ENCODE data around the gene VSTM2B.
"Not testable (repeated sequence)": the region's sequence is repeated elsewhere in the genome, so short reads cannot be mapped to it uniquely, and the experiment has no call there.

The VSTM2B gene

DNA sequence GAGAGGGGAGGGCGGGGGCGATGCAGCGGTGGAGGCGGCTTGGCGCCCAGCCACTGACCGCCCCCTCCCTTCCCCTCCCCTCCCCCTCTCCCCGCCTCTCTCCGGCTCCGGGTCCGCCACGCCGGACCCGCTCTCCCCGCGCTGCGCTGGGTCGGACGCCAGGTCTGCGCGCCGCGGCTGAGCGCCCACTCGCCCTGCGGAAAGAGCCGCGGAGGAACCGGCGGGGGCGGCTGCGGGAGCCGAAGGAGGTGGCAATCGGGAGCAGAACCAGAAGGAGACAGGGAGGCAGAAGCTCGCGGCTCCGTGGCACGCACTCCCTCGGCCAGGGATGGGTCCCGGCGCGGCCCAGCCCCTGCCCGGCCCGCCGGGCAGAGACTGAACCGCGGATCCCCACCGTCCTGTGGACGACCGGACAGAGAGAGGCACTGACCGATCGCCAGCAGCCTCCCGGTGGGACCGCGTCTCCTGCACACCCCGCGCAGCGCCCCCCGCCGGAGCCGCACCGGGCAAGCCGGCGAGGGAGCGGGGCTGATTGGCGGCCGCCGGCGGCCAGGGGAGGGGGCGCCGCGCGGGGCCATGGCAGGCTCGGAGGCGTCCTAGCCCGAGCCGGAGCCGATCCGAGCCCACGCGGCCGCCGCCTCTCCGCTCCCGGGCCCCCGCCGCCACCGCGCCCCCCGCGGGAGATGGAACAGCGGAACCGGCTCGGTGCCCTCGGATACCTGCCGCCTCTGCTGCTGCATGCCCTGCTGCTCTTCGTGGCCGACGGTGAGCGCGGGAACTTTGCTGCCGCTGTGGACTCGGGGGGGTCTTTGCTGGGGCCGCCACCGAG, at the start of gene VSTM2B:
VSTM2B (plus strand) TSS at position 94 of the 829 bp plus-strand sequence; CDS start at position 684, 590 bp downstream.
- DNase-seq: no peak

DNA sequence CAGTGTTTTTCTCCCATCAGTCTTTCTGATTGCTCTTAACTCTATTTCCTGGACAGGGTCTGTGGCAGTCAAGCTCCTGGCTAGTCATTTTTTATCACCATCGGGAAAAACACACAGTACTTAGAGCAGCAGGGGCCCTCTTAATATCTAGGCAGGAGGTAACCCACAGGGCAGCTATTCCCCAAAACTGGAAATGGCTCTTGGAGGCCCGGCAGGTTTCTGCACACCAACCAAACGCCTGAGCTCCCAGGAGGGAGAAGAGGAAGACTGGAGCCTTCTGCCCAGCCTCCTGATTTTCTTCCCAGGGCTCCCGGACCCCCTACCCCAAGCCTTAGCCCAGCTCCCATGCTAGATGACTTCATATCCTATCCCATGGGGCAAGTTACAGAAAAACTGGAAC, 49.3 kb upstream of the VSTM2B start:
- no peak for DNase-seq

DNA sequence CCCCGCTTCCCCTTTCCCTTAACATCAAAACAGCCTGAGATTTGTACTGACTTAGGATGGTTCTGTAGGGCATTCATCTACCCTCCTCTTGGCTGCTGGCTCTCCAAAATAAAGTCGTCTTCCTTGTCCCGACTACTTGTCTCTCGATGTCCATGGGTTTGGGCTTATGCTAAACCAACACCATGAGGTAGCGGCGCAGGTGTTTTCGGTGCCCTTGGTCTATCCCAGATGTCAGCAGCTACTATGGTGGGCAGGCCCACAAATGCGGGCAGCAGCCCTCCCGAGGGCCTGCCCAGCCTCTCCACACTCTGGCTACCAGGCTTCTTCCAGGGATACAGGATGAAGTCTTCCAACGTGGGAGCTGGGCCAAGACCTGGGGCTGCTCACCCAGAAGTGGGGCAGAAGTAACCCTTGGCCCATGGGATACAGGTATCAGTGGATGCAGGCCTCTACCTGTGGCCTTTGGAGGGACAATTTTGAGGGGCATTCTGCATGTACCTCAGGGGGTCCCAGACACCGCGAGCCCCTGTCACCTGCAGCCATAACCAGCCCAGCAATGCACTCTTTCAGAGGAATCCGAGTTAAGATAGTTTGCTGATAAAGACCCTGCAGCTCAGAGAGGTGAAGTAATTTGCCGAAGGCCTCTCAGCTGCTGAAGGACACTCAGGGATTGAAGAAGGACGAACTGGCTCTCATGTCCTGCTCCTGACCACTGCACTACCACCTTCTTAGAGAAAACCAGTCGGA, 47.8 kb upstream of the VSTM2B start:
- DNase-seq: no peak

DNA sequence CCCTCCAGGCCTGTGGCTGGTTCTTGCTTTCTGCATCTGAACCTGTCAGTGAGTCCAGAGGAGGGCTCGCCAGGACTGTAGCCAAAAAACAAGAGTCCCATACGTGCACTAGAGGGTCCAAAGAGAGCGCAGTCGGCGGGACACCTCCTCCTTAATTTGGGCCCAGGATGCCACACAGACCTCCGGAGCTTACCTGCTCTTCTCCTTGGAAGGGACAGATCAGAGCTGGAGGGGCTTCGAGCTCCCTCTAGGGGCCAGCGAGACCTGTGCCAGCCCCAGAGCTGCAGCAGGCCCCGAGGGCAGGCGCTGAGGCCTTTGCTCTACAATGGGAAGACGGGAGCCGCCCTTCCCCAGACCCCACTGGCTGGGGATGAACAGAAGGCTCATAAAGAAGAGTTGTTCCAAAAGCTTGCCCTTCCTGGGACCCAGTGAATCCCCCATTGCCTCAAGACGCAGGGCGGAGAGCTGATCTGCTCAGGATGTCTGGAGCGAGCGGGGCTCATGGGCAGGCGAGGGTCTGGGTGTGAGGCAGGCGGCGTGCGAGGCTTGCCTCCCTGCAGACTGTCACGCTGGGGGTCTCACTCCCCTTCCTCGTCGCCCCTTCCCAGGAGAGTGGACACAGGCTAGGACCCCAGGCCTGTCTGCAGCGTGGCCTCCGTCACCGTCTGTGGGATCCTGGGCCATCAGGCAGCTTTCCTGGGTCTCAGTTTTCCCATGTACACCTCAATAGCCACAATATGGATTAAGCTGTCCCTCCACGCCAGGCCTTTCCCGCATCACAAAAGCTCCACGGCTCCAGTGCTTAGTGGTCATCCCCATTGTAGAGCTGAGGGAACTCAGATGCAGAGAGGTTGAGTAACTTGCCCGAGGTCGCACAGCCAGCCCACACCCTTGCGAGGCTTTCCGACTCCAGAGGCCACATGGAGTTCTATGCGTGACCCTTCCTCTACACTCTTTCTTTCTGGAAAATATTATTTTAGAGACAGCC, 46.9 kb upstream of the VSTM2B start:
- DNase-seq: peak; percentile 39

DNA sequence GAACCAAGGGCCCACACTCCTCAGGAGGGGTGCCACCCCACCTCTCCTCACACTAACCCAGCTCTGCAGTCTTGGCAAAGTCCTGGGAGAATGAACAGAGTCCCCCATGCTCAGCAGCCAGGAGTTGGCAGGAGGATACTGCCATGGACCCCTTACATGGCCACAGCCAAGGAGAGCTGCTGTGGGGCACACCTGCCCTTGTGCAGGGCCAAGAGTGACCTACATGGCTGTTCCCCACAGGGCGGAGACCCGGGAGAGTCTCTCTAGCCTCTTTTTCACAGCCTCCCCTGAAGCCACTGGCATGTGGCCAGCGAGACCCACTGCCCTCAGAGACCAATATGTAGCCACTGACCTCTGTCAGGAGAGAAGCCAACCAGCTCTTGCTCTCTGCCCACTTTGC, 45.9 kb upstream of the VSTM2B start:
- no peak for DNase-seq

DNA sequence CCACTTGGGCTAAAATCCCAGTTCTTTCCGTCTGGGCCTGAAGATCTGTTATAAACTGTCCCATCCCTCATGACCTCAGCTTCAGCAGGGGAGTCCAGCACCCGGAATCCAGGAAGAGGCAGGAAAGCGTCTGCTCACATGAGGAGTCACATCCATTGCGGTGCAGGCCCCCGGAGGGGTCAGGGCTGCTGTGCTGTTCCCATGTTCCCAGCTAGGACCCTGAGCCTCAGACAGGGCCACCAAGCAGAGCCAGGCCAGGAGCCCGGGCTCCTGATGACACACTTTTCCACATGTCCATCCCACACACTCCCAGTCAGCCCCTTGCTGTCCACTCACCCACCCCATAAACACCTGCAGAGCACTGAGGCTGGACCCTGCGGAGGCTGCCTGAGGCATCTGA, 45.3 kb upstream of the VSTM2B start:
- no peak for DNase-seq

DNA sequence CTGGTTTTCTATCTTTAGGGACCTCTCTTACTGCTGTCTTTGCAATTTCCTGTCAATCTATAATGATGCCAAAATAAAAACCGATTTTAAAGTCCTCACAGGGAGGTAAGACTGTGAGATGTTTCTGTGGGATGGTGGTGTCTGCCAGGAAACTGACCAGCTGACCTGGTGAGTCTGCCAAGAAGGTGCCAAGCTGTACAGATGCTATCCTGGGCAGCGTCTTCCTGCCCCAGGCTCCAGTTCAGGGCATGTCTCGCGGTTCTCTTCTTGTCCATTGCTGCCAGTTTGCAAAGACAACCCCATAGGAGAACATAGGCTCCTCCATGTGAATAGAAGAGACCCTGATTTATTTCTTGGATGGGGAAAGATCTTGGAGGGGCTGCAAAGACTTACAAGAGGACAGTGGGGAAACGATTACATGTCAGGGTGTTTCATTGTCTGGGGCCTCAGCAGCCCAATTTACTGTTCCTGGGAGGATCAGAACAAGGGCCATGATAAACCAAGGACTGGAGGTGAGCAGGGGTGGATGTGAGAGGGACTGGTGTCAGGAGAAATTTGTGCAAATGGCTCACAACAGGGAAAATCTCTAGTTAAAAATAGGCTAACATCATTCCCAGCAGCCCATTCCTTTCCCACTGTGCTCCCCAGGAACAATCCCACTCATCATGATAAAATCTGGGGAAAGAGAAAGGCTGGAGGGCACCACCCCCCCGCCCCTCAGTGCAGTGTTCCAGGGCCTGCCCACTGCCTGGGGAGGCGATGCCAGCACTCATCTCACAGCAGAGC, 42.7 kb upstream of the VSTM2B start:
- no peak for DNase-seq

DNA sequence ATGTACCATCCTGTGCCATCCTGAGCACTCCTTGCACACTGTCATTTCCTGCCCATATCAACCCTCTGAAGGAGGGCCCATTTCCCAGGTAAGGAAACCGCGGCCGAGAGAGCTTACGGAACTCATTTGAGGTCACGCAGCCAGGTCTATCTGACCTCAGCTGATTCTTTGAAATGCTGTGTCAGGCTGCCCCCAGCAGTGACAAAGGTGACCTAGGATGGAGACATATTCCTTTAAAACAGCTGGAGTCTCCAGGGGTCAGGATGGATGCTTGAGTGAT, 42.2 kb upstream of the VSTM2B start:
- no peak for DNase-seq

DNA sequence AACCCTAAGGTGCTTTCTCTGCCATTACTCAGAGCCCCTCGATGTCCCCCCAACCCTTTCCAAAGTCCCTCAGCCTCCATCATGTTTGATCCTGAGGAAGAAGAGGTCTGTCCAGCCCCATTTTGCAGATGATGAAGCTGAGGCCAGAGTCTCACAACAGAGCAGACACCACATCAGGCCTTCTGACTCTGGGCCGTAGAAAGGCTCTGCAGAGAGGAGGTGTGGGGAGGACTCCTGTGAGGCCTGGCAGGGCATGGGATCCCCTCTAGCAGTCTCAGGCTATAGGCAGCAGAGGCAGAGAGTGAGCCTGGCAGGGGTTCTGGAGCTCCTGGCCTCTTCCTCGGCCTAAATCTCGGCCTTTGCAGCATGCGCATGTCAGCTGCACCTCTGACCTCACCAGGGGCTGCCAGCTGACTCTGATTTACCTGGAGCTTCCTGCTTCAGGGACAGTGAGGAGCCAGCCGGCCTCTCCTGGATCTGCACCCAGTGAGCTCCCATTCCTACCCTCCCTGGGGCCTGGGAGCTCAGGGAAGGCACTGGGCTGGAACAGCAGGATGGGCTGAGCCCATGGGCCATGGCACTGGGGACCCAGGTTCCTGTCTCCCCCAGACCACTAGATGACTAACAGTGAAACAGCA, 41.7 kb upstream of the VSTM2B start:
- DNase-seq: no peak

DNA sequence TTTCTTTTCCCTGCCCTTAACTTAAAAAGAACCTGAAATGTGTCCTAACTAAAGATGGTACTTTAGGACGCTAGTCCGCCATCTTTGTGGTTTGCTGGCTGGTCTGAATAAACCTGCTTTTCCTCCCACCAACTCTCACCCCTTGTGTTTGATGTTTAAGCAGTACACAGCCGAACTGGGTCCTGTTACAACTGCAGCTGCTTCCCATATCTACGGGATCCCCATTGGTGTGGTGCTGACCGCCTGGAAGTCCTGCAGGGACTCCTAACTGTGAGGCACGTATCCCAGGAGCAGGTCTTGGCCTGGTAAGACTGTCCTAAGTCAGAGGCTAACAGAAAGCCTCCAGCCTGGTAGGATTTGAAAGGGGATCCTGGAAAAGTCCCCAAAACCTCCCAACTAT, 40.9 kb upstream of the VSTM2B start:
- no peak for DNase-seq

DNA sequence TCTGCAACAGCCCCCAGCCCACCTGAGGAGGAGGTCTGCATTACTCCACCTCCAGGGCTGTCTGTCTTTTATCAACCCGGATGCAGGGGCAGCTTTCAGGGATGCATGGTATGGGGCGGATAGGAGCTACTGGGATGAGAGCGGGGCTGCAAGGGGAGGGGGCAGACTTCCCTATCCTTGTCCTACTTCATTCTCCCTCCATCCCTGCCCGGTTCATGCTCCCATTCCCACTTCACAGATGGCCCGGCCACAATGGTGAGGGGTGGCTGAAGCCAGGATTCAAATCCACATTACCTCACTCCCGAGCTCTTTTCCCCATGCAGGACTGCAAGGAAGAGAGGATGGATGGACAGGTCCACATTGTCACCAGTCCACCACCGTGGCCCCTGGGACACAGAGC, 40.5 kb upstream of the VSTM2B start:
- no peak for DNase-seq

DNA sequence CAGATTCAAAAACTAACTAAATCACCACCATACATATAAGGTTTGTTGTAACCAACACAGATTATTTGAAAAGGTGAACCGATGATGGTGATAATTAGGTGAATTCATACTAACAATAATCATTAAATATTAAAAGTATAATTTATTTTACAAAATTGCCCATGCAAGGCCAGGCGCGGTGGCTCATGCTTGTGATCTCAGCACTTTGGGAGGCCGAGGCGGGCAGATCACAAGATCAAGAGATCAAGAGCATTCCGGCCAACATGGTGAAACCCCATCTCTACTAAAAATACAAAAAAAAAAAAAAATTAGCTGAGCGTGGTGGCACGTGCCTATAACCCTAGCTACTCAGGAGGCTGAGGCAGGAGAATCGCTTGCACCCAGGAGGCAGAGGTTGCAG, 38.8 kb upstream of the VSTM2B start:
- not testable (repeated sequence) for DNase-seq

DNA sequence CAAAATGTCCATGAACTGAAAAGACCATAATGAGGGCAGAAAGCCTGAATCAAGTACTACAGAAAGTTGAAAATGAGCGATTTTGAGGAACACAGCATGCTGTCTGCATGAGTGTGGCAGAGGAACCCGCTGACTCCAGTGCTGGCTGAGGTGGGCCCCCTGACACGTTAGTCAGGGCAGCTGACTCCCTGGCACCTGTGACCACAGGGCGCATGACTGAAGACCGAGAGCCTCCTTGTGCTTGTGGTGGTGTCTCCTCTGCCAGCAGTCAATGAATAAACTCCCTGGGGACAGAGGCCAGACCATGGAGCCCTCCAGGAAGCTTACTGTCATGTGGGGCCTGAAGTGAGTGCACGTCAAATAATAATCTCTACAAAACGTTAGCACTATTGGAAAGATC, 38.4 kb upstream of the VSTM2B start:
- DNase-seq: no peak

DNA sequence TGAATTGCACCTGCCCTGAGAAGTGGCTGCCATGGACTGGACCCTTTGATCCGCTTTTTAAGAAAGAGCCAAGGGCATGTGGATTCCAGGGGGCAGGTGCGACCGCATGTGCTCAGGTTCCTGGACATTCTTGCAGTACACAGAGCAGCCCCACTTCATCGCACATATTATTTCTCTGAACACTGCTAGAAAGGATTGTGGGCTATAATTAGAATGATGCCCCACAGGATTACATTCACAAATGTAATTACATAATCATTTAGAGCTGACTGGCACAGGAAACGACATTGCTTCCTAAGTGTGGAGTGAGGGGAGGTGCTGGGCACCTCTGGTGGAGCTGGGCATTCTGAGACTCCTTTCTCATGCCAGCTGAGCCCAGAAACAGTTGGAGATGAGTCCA, 37.5 kb upstream of the VSTM2B start:
- no peak for DNase-seq

DNA sequence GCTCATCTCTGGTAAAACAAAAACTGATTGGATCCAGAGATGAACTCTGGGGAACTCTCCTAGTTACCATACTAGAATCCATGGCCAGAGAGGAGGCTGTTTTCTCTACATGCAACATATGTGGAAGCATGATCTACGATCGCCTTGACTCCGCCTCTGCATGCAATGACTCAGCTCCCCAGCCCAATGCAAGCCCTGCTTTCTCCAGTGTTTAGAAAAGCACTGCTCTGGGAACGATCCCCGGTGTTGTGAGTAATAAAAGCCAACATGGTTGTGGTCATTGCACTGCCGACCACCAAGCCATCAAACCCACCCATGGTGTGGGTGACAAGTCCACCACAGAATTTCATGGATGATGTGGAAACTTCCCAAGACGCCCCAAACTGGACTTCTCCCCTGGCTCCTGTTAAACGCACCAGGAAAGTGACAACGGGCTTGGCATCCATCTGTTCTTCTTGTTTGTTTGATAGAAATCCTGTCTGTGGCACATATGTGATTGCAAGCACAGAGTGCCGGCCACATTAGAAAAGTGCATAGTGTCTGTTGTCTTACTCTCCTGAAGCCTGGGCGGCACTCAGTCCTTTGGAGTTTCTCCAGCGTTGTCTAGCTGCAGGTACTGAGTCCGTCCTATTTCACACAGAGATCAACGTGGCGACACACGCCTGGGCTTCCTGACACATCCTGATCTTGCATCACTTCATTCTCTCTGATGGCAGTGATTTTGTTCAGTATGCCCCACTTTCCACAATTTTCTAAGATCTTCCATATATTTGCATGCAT, 36.4 kb upstream of the VSTM2B start:
- DNase-seq: no peak

DNA sequence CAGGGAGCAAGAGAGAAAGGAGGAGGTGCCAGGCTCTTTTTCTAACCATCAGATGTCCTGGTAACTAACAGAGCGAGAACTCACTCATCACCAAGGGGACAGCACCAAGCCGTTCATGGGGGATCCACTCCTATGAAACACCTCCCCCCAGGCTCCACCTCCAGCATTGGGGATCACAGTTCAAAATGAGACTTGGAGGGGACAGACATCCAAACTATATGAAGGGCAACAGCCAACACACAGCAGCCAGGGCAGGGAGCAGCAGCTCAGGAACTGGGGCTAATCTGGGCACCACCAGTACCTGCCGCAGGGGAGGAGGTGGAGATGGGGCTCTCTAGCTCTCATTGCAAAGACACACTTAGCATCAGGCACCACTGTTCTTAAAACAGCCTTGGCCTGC, 34.3 kb upstream of the VSTM2B start:
- no peak for DNase-seq

DNA sequence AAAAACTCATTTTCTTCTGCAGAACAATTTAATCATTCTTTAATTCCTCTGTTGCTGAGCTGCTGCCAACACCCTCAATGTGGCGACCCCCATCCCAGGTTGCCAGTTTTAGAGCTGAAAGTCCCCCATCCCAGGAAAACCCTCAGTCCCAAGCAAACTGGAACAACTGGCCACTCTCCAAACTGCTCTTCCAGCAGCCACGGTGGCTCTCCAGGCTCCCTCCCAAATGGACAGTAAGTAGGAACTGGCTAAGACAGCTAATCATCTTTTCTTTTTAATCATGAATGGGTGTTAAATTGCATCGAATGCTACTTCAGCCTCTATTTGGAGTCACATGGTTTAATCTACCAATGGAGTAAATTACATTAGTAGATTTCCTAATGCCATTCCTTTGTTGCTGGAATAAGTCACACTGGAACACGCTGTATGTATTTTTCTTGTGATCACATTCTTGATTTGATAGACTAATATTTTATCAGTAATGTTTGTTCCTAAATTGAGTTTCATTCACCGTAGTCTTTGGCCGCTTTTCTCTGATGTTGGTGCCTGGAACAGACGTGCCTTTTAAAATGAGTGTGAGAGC, 33.7 kb upstream of the VSTM2B start:
- DNase-seq: no peak

DNA sequence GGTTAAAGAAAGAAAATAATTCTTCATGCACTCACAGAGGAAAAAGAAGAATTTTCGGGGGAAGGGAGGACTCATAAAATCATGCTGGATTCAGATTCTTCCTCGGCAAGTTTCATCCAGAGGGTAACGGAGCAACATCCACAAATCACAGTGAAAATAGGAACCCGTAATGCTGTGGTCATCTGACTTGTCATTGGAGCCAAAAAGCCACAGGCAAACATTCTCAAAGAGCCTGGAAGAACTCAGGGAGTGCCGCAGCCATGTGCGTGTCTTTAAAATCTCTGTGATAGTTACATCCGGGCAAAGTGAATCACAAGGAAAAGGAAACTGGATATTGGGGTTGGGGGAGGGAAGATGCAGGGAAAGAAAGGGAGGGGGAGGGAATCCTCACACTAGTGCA, 33.0 kb upstream of the VSTM2B start:
- DNase-seq: no peak

DNA sequence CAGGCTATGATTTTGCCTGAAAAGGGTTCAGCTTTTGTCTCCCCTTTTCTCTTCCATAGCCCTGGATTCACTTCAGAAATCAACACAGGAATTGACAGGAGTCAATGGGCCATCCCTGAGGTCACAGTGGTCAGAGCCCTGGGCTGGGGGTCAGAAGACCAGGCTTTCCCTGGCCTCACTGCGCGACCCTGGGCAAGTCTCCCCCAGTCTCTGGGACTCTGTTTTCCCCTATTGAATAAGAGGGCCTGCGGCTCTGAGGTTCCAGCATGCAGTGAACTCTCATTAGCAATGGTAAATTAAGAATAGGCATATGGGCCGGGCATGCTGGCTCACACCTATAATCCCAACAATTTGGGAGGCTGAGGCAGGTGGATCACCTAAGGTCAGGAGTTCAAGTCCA, 30.7 kb upstream of the VSTM2B start:
- DNase-seq: no peak

DNA sequence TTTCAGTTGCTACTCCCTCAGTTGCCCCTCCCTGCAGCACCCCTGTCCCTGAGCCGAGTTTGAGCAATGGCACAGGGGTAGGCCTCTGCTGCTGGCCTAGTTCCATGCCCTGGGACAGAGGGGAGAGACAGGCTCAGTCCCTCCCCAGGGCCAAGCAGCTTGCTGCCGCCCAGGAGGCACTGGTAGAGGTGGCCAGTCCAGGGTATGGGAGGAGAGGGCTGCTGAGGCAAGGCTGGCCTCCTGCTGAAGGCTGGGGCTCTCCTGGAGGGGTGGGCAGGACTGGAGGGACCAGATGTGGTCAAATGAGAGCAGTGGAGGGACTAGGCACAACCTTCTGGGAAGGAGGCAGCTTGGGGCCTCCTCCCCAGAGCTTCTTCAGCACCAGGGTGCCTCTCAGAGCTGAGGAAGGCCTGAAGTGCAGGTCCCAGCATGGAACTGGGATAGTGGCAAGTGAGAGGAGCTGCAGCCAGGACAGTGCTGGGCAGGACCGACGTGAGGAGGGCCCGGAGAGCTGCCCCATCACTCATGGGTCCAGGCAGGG, 29.8 kb upstream of the VSTM2B start:
- no peak for DNase-seq

DNA sequence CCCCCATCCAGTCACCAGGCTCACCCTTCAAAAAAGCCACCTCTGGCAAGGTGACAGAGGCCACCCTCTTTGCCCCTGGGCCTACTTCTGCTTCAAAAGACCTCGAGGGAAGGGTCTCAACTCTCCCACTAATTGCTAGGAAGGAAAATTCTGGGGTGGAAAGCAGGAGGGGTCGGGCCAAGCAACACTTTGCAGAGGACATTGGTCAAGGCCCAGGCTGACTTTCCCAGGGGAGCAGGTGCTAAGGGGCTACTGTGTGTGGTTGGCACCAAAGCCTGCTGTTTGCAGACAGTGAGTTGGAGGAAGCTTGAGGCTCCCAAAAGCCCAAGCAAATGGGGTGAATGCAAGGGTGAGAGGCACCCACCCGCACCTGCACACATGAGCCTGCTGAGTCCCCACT, 28.6 kb upstream of the VSTM2B start:
- DNase-seq: no peak
